ENCODE results near the gene LIG1. TPM values are rescaled to one million over a fixed set of nuclear protein-coding genes. Genes with fewer than 3 reads are reported as not detected.
A peak's percentile ranks its signal among the peaks of the same experiment; 100 is the strongest.

Gene LIG1
- total RNA-seq, 1 donor, result 11.9 TPM

GRCh38 chr19:48196933-48197665 lies 27.0 kb upstream of the LIG1 start:
- no peaks in the 10 kb centered on the region for H3K79me2 ChIP-seq (ENCODE audit: insufficient read depth, low read length)
- TF ChIP-seq, protein P1, sequence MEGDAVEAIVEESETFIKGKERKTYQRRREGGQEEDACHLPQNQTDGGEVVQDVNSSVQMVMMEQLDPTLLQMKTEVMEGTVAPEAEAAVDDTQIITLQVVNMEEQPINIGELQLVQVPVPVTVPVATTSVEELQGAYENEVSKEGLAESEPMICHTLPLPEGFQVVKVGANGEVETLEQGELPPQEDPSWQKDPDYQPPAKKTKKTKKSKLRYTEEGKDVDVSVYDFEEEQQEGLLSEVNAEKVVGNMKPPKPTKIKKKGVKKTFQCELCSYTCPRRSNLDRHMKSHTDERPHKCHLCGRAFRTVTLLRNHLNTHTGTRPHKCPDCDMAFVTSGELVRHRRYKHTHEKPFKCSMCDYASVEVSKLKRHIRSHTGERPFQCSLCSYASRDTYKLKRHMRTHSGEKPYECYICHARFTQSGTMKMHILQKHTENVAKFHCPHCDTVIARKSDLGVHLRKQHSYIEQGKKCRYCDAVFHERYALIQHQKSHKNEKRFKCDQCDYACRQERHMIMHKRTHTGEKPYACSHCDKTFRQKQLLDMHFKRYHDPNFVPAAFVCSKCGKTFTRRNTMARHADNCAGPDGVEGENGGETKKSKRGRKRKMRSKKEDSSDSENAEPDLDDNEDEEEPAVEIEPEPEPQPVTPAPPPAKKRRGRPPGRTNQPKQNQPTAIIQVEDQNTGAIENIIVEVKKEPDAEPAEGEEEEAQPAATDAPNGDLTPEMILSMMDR (IDR thresholded peaks at IDR 0.05; ENCODE audit: extremely low read depth, low read depth, low read length), result no peak
- no peak overlapping the region for H3K27ac ChIP-seq (ENCODE audit: low read depth, low read length)
- no peaks in the 10 kb centered on the region for H3K27me3 ChIP-seq (ENCODE audit: insufficient read depth, low read length)
- no peak overlapping the region for H2AFZ ChIP-seq (ENCODE audit: low read length)
- H4K20me1 ChIP-seq (ENCODE audit: insufficient read depth, low read length), result no peaks in the 10 kb centered on the region
- H3K36me3 ChIP-seq (ENCODE audit: insufficient read depth, low read length), result no peaks in the 10 kb centered on the region
- H3K4me1 ChIP-seq (ENCODE audit: insufficient read depth, low read length), result no peaks in the 10 kb centered on the region
- no peak overlapping the region for H3K4me3 ChIP-seq (ENCODE audit: insufficient read depth, low read length)
- H3K4me2 ChIP-seq (ENCODE audit: insufficient read depth, low read length), result no peak overlapping the region
- H3K9me3 ChIP-seq (ENCODE audit: low read depth, low read length), result no peaks in the 10 kb centered on the region
- DNase-seq (ENCODE audit: insufficient read length, low spot score, missing footprints), result peak; percentile 82

GRCh38 chr19:48196321-48196763 lies 26.2 kb upstream of the LIG1 start:
- H2AFZ ChIP-seq (ENCODE audit: low read length), result no peak overlapping the region
- no peak overlapping the region for H3K27ac ChIP-seq (ENCODE audit: low read depth, low read length)
- peak; percentile 76 for DNase-seq (ENCODE audit: insufficient read length, low spot score, missing footprints)
- TF ChIP-seq, protein P1 (IDR thresholded peaks at IDR 0.05; ENCODE audit: extremely low read depth, low read depth, low read length), result no peak
- H3K9me3 ChIP-seq (ENCODE audit: low read depth, low read length), result no peaks in the 10 kb centered on the region
- H3K27me3 ChIP-seq (ENCODE audit: insufficient read depth, low read length), result no peaks in the 10 kb centered on the region
- H3K36me3 ChIP-seq (ENCODE audit: insufficient read depth, low read length), result no peaks in the 10 kb centered on the region
- H3K4me3 ChIP-seq (ENCODE audit: insufficient read depth, low read length), result no peak overlapping the region
- no peaks in the 10 kb centered on the region for H3K79me2 ChIP-seq (ENCODE audit: insufficient read depth, low read length)
- H4K20me1 ChIP-seq (ENCODE audit: insufficient read depth, low read length), result no peaks in the 10 kb centered on the region
- H3K4me2 ChIP-seq (ENCODE audit: insufficient read depth, low read length), result no peak overlapping the region
- no peaks in the 10 kb centered on the region for H3K4me1 ChIP-seq (ENCODE audit: insufficient read depth, low read length)

DNA sequence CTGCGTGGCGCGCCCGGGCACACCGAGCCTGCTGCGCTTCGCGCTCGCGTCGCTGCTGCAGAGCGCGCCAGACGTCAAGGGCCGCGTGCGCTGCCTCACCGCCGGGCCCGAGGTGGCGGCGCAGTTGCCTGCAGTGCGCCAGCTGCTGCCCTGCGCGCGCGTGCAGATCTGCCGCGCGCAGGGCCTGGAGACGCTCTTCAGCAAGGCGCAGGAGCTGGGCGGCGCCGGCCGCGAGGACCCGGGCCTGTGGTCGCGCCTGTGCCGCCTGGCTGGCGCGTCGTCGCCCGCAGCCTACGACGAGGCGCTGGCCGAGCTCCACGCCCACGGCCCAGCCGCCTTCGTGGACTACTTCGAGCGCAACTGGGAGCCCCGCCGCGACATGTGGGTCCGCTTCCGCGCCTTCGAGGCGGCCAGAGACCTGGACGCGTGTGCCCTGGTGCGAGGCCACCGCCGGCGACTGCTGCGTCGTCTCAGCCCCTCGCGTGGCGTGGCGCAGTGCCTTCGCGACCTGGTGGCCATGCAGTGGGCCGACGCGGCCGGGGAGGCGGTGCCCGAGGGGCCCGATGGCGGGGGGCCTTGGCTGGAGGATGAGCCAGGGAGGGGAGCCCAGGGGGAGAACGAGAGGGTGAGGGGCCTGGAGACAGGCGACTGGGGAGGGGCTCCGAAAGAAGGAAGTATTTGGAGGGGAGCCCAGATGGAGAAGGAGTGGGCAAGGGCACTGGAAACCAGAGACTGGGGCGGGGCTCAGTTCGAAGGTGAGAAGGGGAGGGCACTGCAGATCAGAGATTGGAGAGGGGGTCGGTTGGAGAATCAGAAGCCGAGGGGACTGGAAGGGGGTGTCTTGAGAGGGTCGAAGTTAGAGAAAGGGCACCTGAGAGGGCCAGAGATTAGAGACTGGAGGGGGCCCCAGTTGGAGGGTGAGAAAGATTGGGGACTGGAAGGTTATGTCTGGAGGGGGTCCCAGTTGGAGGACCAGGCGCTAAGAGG lies 25.0 kb upstream of the LIG1 start:
- TF ChIP-seq, protein P1 (IDR thresholded peaks at IDR 0.05; ENCODE audit: extremely low read depth, low read depth, low read length), result no peak
- Histone ChIP-seq H3K27ac (ENCODE audit: low read depth, low read length) (no peak overlapping the region), H3K36me3 (ENCODE audit: insufficient read depth, low read length) (no peaks in the 10 kb centered on the region), H3K9me3 (ENCODE audit: low read depth, low read length) (no peaks in the 10 kb centered on the region), H3K27me3 (ENCODE audit: insufficient read depth, low read length) (no peaks in the 10 kb centered on the region), H3K4me1 (ENCODE audit: insufficient read depth, low read length) (no peaks in the 10 kb centered on the region), H3K4me2 (ENCODE audit: insufficient read depth, low read length) (no peak overlapping the region), H4K20me1 (ENCODE audit: insufficient read depth, low read length) (no peaks in the 10 kb centered on the region), H3K79me2 (ENCODE audit: insufficient read depth, low read length) (no peaks in the 10 kb centered on the region), H3K4me3 (ENCODE audit: insufficient read depth, low read length) (no peak overlapping the region), H2AFZ (ENCODE audit: low read length) (no peak overlapping the region)
- DNase-seq (ENCODE audit: insufficient read length, low spot score, missing footprints), result no peak

All from osteoblast (primary cell).